GM18870 (cell line): Measurements from ENCODE around the gene APBB1.

Experiments used
- ATAC-seq: cut with Tn5 transposase; IDR thresholded peaks from one replicate; pipeline ENCODE4 v1.9.1; 2021; ENCODE audit warnings: moderate library complexity; ENCODE audit not compliant: unreplicated experiment

APBB1 gene

GRCh38 chr11:6351782-6352382 is 67.0 kb downstream of the APBB1 start:
- no peak for ATAC-seq

GRCh38 chr11:6350486-6350885 is 68.4 kb downstream of the APBB1 start:
- ATAC-seq, result no peak

GRCh38 chr11:6350043-6350442 is 68.9 kb downstream of the APBB1 start:
- ATAC-seq, result no peak

- no peak for ATAC-seq
Observed at GRCh38 chr11:6345366-6345765, 73.5 kb downstream of the APBB1 start.
